ENCODE measurements around the gene CCDC83. TPM values are rescaled to one million over a fixed set of nuclear protein-coding genes. Genes with fewer than 3 reads are reported as not detected.

Gene CCDC83
- total RNA-seq, 1 donor from 2014 or later, result not detected

DNA sequence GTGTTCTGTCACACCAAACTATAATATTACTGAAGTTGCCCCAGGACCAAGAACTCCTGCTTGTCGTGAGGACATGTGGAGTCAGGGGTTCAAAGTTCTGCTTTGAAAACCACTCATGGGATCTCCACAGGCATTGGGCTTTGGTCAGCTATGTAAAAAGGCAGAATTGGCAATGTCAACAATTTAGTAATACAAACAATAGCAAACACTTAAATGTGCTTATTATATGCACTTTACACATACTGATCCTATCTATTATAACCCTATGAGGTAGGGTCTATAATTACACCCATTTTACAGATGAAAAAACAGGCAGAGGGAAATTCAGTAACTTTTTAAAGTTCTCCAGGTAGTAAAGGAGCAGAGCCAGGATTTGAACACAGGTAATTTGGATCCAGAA lies 94.6 kb downstream of the CCDC83 start:
- no peak overlapping the region for H3K9ac ChIP-seq (ENCODE audit: low read length)
- Mint-ChIP-seq H3K9me3 (ENCODE audit: unreplicated experiment) (peaks cover 4% of the 10 kb centered on the region), H3K36me3 (ENCODE audit: low read depth, unreplicated experiment) (peaks cover 4% of the 10 kb centered on the region), H3K4me1 (ENCODE audit: low read depth, unreplicated experiment) (peaks cover 40% of the 10 kb centered on the region), H3K4me3 (ENCODE audit: unreplicated experiment) (no peak overlapping the region), H3K27ac (ENCODE audit: unreplicated experiment) (no peak overlapping the region), H3K27me3 (ENCODE audit: low read depth, unreplicated experiment) (no peaks in the 10 kb centered on the region)
- H3K27ac ChIP-seq (ENCODE audit: low read depth, low read length), result no peak overlapping the region
- no peak overlapping the region for H2AFZ ChIP-seq (ENCODE audit: low read depth, low read length)
- H3K9me3 ChIP-seq (ENCODE audit: insufficient read depth, low read depth, low read length), result no peaks in the 10 kb centered on the region
- H3K79me2 ChIP-seq (ENCODE audit: insufficient read depth, low read length), result no peaks in the 10 kb centered on the region
- TF ChIP-seq EZH2 (IDR thresholded peaks at IDR 0.05; ENCODE audit: insufficient read depth, low read length), result no peak
- DNase-seq (ENCODE audit: low read depth) (no peak), FAIRE-seq (no peak)
- H3K27me3 ChIP-seq (ENCODE audit: insufficient read depth, low read length), result no peaks in the 10 kb centered on the region
- peaks cover 6% of the 10 kb centered on the region for H3K36me3 ChIP-seq (ENCODE audit: insufficient read depth, low read length)
- H3K4me2 ChIP-seq (ENCODE audit: low read length), result no peak overlapping the region
- no peaks in the 10 kb centered on the region for H4K20me1 ChIP-seq (ENCODE audit: insufficient read depth, low read length)
- peaks cover 9% of the 10 kb centered on the region for H3K4me1 ChIP-seq (ENCODE audit: insufficient read depth, low read length)
- no peak overlapping the region for H3K4me3 ChIP-seq (ENCODE audit: insufficient read depth, low read depth, low read length)

DNA sequence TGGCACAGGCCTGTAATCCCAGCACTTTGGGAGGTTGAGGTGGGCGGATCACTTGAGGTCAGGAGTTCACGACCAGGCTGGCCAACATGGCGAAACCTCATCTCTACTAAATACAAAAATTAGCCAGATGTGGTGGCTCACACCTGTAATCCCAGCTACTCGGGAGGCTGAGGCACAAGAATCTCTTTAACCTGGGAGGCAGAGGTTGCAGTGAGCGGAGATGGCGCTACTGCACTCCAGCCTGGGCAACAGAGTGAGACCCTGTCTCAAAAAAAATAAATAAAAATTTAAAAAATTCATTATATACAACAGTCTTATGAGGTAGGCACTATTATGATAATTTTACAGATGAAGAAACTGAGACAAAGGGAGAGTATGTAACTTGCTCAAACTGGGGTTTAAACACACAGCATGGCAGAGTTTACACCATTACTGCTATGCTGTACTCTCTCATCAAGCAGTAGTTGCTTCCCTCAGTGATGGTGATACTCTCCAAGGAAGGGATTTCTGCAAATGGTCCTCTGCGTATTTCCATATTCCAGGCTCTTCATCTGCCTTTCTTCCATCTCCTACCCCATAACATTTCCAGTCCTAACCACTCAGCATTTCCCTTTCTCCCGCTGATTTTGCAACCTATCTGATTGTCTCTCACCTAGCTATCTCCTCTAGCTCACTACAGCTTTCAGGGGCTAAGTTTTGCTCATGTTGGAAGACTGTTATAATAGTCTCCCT lies 95.3 kb downstream of the CCDC83 start:
- FAIRE-seq, result no peak
- H3K27ac Mint-ChIP-seq (ENCODE audit: unreplicated experiment), result no peak overlapping the region

DNA sequence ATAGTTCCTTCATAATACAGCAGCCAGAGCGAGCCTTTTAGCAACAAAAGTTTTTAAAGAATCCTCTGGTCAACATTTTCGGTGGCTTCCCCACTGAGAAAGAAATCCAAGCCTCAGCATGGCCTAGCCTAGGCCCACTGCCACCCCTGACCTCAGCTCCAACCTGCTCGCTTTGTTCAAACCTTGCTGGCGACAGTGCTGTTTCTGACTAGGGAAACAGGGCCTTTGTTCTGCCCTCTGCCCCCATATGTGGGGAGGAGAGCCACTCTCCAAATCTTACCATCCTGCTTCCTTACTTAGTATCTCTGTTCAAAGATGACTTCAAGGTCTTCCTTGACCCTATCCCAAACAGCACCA lies 95.8 kb downstream of the CCDC83 start:
- Histone ChIP-seq H2AFZ (ENCODE audit: low read depth, low read length) (no peak overlapping the region), H3K4me1 (ENCODE audit: insufficient read depth, low read length) (peaks cover 16% of the 10 kb centered on the region), H3K79me2 (ENCODE audit: insufficient read depth, low read length) (no peaks in the 10 kb centered on the region), H3K27ac (ENCODE audit: low read depth, low read length) (no peak overlapping the region), H3K4me3 (ENCODE audit: insufficient read depth, low read depth, low read length) (no peak overlapping the region), H4K20me1 (ENCODE audit: insufficient read depth, low read length) (peaks cover 6% of the 10 kb centered on the region), H3K9me3 (ENCODE audit: insufficient read depth, low read depth, low read length) (no peaks in the 10 kb centered on the region), H3K27me3 (ENCODE audit: insufficient read depth, low read length) (no peaks in the 10 kb centered on the region), H3K9ac (ENCODE audit: low read length) (no peak overlapping the region), H3K4me2 (ENCODE audit: low read length) (no peak overlapping the region), H3K36me3 (ENCODE audit: insufficient read depth, low read length) (peaks cover 6% of the 10 kb centered on the region)
- TF ChIP-seq, protein P1, sequence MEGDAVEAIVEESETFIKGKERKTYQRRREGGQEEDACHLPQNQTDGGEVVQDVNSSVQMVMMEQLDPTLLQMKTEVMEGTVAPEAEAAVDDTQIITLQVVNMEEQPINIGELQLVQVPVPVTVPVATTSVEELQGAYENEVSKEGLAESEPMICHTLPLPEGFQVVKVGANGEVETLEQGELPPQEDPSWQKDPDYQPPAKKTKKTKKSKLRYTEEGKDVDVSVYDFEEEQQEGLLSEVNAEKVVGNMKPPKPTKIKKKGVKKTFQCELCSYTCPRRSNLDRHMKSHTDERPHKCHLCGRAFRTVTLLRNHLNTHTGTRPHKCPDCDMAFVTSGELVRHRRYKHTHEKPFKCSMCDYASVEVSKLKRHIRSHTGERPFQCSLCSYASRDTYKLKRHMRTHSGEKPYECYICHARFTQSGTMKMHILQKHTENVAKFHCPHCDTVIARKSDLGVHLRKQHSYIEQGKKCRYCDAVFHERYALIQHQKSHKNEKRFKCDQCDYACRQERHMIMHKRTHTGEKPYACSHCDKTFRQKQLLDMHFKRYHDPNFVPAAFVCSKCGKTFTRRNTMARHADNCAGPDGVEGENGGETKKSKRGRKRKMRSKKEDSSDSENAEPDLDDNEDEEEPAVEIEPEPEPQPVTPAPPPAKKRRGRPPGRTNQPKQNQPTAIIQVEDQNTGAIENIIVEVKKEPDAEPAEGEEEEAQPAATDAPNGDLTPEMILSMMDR (IDR thresholded peaks at IDR 0.05; ENCODE audit: insufficient read depth, low read depth, low read length), result no peak
- no peak for TF ChIP-seq EZH2 (IDR thresholded peaks at IDR 0.05; ENCODE audit: insufficient read depth, low read length)
- no peaks in the 10 kb centered on the region for H3K27me3 Mint-ChIP-seq (ENCODE audit: low read depth, unreplicated experiment)
- H3K27ac Mint-ChIP-seq (ENCODE audit: unreplicated experiment), result no peak overlapping the region
- H3K4me1 Mint-ChIP-seq (ENCODE audit: low read depth, unreplicated experiment), result peaks cover 46% of the 10 kb centered on the region
- DNase-seq (ENCODE audit: low read depth), result no peak
- no peak for FAIRE-seq
- peaks cover 4% of the 10 kb centered on the region for H3K9me3 Mint-ChIP-seq (ENCODE audit: unreplicated experiment)
- H3K36me3 Mint-ChIP-seq (ENCODE audit: low read depth, unreplicated experiment), result peaks cover 4% of the 10 kb centered on the region
- H3K4me3 Mint-ChIP-seq (ENCODE audit: unreplicated experiment), result no peak overlapping the region

More for the DNA sequence above, 95.3 kb downstream of the CCDC83 start:
- Mint-ChIP-seq H3K9me3 (ENCODE audit: unreplicated experiment) (peaks cover 4% of the 10 kb centered on the region), H3K36me3 (ENCODE audit: low read depth, unreplicated experiment) (peaks cover 4% of the 10 kb centered on the region), H3K27me3 (ENCODE audit: low read depth, unreplicated experiment) (no peaks in the 10 kb centered on the region), H3K4me1 (ENCODE audit: low read depth, unreplicated experiment) (peaks cover 44% of the 10 kb centered on the region), H3K4me3 (ENCODE audit: unreplicated experiment) (no peak overlapping the region)
- Histone ChIP-seq H2AFZ (ENCODE audit: low read depth, low read length) (no peak overlapping the region), H3K27ac (ENCODE audit: low read depth, low read length) (no peak overlapping the region), H4K20me1 (ENCODE audit: insufficient read depth, low read length) (peaks cover 4% of the 10 kb centered on the region), H3K4me2 (ENCODE audit: low read length) (no peak overlapping the region), H3K9me3 (ENCODE audit: insufficient read depth, low read depth, low read length) (no peaks in the 10 kb centered on the region), H3K4me3 (ENCODE audit: insufficient read depth, low read depth, low read length) (no peak overlapping the region), H3K27me3 (ENCODE audit: insufficient read depth, low read length) (no peaks in the 10 kb centered on the region), H3K79me2 (ENCODE audit: insufficient read depth, low read length) (no peaks in the 10 kb centered on the region), H3K9ac (ENCODE audit: low read length) (no peak overlapping the region), H3K36me3 (ENCODE audit: insufficient read depth, low read length) (peaks cover 6% of the 10 kb centered on the region), H3K4me1 (ENCODE audit: insufficient read depth, low read length) (peaks cover 12% of the 10 kb centered on the region)
- DNase-seq (ENCODE audit: low read depth), result no peak
- TF ChIP-seq EZH2 (IDR thresholded peaks at IDR 0.05; ENCODE audit: insufficient read depth, low read length), result no peak
- TF ChIP-seq, protein P1 (IDR thresholded peaks at IDR 0.05; ENCODE audit: insufficient read depth, low read depth, low read length), result no peak
